Kidney (tissue), 14 donors: Measurements from ENCODE around the gene OLFML2B. TPM values are rescaled to one million over a fixed set of nuclear protein-coding genes. Genes with fewer than 3 reads are reported as not detected.

ENCODE experiments used
- DNase-seq, 5 donors: peaks; one replicate each; pipeline ENCODE4 v3.0.0-alpha.2; 2013 to 2020
- FAIRE-seq: peaks from 2 replicates; lab custom pipeline; 2012; peaks lifted over from hg19 to GRCh38; lab: Jason Lieb, UNC
- H3K27ac ChIP-seq, 2 donors: one replicate each; pipeline ENCODE4 v1.7.0; 2013; ENCODE audit warnings: low read depth in 2 of 2, low read length in 2 of 2, inconsistent platforms in 1 of 2
- H3K27me3 ChIP-seq: one replicate; pipeline ENCODE4 v1.7.1; 2013; ENCODE audit warnings: low read length, inconsistent platforms; ENCODE audit not compliant: control insufficient read depth, insufficient read depth
- H3K36me3 ChIP-seq, 3 donors: one replicate each; pipeline versions ENCODE4 v1.7.0 to v1.7.1; 2013; ENCODE audit warnings: low read length in 3 of 3, control low read depth in 1 of 3, inconsistent platforms in 1 of 3; ENCODE audit not compliant: insufficient read depth in 3 of 3, control insufficient read depth in 2 of 3
- H3K4me1 ChIP-seq, 3 donors: one replicate each; pipeline versions ENCODE4 v1.7.0 to v1.7.1; 2013; ENCODE audit warnings: low read length in 3 of 3, inconsistent platforms in 1 of 3, low read depth in 1 of 3; ENCODE audit not compliant: control insufficient read depth in 2 of 3, insufficient read depth in 2 of 3
- H3K4me3 ChIP-seq, 3 donors: one replicate each; pipeline versions ENCODE4 v1.7.0 to v1.8.1; 2013; ENCODE audit warnings: low read length in 3 of 3, control low read depth in 1 of 3, inconsistent platforms in 1 of 3
- H3K9ac ChIP-seq, 3 donors: one replicate each; pipeline versions ENCODE4 v1.7.0 to v1.7.1; 2013; ENCODE audit warnings: low read length in 3 of 3, control low read depth in 1 of 3, inconsistent platforms in 1 of 3
- H3K9me3 ChIP-seq, 3 donors: one replicate each; pipeline versions ENCODE4 v1.7.0 to v1.7.1; 2013; ENCODE audit warnings: low read length in 3 of 3, control low read depth in 1 of 3, inconsistent platforms in 1 of 3; ENCODE audit not compliant: control insufficient read depth in 2 of 3, insufficient read depth in 1 of 3
- intact Hi-C: fragments of 100-400 bp; cut with DNase I; formaldehyde crosslinking; loops from one replicate; pipeline ENCODE4 v1.11.1; 2022
- polyA plus RNA-seq: library from polyadenylated mRNA; stranded (reverse); fragments of 350-450 nt; fragmentation: Illumina TruSeq; extraction: RNeasy Lipid Tissue Mini Kit (QIAGEN cat#74804); gene quantifications from one replicate; pipeline ENCODE4 v1.2.3, GENCODE V29; 2014; ENCODE audit warnings: low read depth, low replicate concordance; ENCODE audit not compliant: insufficient read depth
- total RNA-seq: library from RNA; stranded (reverse); fragmentation: NEBNext Ultra II Directional; extraction: Animal tissue kit (Norgen Biotek cat#: 25700); gene quantifications from one replicate; pipeline ENCODE4 v1.2.1, GENCODE V29; 2021
- TF ChIP-seq, protein P1 (sequence below): IDR thresholded peaks from 3 replicates; pipeline ENCODE4 v1.5.1; 2012; ENCODE audit warnings: mild to moderate bottlenecking, moderate library complexity, borderline replicate concordance; ENCODE audit not compliant: insufficient read depth; ENCODE audit errors: extremely low read depth
- donor health status: control.
- donor health status: control.
- donor health status: control.
- donor health status: control.
- donor health status: control.
- donor health status: DM: yes; HTN: yes; CAD: no.
- donor health status: Normal renal cell carcinoma (clear cell type).

OLFML2B gene
- total and polyA plus RNA-seq, 2 donors from 2014 or later: 2.9 to 6.7 TPM

DNA sequence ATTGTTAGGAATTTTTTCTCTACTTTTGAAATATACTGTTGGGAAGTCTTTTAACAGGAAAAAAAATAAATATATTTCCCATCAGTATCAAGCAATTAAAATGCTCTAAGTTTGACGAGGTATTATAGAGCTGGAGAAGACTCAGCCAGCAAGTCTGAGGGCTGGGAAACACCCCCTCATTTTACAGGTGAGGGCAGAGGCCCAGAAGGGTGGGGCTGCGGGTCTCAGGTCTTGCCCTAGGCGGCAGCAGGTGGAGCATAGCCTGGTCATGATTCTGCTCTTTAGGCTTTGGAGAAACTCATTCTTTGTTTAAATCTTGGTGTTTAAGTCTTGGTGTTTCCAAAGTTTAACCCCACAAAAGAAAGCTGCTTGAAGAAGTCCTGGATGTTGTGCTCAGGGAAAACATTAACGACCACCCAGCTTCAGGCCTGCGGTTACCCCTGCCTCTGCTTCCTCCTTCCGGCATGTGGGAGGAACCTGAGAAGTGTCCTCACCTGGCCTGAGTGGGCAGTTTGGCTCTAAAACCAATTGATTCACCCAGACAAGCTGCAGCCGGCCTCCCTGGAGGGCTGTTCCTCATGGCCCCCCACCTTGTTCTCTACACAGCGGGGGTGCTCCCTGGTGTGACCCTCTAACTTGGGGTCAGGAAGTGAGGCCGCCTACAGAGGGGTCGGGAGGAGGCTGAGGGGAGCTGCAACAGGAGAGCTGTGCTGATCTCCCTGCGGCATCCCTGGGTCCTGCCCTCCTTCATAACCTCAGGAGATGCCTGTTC is 41.7 kb downstream of the OLFML2B start:
- FAIRE-seq (no peak), DNase-seq (peak in 2 of 5 donors; percentile 18 to 29)
- Histone ChIP-seq H3K27me3 (no peaks in the 10 kb centered on the region), H3K4me1 (no peaks in the 10 kb centered on the region), H3K27ac (no peak overlapping the region), H3K9me3 (no peaks in the 10 kb centered on the region), H3K4me3 (no peak overlapping the region), H3K36me3 (no peaks in the 10 kb centered on the region), H3K9ac (no peak overlapping the region)
- intact Hi-C loops: no loop called here
- TF ChIP-seq, protein P1, sequence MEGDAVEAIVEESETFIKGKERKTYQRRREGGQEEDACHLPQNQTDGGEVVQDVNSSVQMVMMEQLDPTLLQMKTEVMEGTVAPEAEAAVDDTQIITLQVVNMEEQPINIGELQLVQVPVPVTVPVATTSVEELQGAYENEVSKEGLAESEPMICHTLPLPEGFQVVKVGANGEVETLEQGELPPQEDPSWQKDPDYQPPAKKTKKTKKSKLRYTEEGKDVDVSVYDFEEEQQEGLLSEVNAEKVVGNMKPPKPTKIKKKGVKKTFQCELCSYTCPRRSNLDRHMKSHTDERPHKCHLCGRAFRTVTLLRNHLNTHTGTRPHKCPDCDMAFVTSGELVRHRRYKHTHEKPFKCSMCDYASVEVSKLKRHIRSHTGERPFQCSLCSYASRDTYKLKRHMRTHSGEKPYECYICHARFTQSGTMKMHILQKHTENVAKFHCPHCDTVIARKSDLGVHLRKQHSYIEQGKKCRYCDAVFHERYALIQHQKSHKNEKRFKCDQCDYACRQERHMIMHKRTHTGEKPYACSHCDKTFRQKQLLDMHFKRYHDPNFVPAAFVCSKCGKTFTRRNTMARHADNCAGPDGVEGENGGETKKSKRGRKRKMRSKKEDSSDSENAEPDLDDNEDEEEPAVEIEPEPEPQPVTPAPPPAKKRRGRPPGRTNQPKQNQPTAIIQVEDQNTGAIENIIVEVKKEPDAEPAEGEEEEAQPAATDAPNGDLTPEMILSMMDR: no peak

DNA sequence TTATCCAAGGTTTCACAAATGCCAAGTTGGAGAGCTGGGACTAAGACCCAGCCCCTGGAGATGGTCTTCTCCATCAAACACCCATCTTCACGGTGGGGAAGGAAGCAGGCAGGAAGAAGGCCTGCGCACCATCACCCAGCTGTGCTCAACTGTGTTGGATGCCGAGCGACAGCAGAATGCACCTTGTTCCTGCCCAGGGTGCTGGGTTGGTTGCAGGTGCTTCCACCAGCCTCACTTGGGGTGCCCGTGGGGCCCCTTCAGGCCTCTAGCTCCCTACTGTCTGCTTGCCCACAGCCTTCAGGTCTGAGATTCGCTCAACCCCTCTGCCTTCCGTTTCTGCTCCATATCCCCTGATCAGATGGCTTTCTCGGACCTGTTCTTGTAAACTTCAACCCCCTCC is 42.5 kb downstream of the OLFML2B start:
- TF ChIP-seq, protein P1: no peak
- FAIRE-seq (no peak), DNase-seq (no peak)
- no peaks in the 10 kb centered on the region for H3K36me3 ChIP-seq
- H3K9me3 ChIP-seq: no peaks in the 10 kb centered on the region
- H3K27me3 ChIP-seq: no peaks in the 10 kb centered on the region
- H3K9ac ChIP-seq: no peak overlapping the region
- H3K4me3 ChIP-seq: no peak overlapping the region
- H3K4me1 ChIP-seq: no peaks in the 10 kb centered on the region
- intact Hi-C loops: no loop called here
- H3K27ac ChIP-seq: no peak overlapping the region

DNA sequence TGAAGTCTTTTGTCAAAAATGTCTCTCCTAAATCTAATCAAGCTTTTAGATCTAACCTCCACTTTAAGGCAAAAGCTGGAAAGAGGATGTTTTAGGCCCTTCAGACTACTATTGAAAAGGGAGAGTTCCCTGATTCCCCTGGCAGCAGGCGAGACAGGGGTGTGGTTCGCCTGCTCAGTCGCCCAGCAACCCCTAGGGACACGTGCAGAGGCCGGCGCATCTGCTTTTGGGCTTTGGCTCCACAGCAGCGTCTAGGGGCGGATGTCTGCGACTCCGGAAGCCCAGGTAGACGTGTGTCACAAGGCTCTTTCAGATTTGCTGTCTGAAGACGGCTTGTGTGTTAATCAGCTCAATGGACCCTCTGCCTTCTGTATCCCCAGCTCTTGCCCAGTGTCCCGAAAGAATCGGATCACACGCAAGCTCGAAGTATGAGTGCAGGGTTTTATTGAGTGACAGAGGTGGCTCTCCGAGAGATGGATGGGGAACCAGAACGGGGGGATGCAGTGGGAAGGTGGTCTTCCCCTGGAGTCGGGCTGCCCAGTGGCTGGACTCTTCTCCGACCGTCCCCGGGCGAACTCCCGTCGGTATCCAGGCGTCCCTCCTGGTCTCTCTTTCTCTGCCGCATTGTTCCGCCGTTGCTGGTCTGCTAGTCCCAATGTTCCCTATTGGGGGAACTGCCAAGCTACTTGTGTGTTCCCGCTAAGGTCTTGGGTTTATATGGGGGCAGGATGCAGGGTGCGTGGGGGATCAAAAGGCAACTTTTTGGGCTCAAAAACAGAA is 45.5 kb downstream of the OLFML2B start:
- DNase-seq (no peak), FAIRE-seq (no peak)
- intact Hi-C loops: no loop called here
- H3K27me3 ChIP-seq: no peaks in the 10 kb centered on the region
- no peak overlapping the region for H3K9ac ChIP-seq
- H3K9me3 ChIP-seq: no peaks in the 10 kb centered on the region
- H3K36me3 ChIP-seq: no peaks in the 10 kb centered on the region
- H3K27ac ChIP-seq: no peak overlapping the region
- H3K4me1 ChIP-seq: no peaks in the 10 kb centered on the region
- no peak overlapping the region for H3K4me3 ChIP-seq
- TF ChIP-seq, protein P1: no peak
